GM18907 (cell line): ENCODE results near the gene SERPINA1.

Experiments used
- ATAC-seq: cut with Tn5 transposase; IDR thresholded peaks from one replicate; pipeline ENCODE4 v1.9.1; 2021; ENCODE audit warnings: mild to moderate bottlenecking, moderate library complexity; ENCODE audit not compliant: unreplicated experiment

The SERPINA1 gene

GRCh38 chr14:94384342-94384741, 4.1 kb downstream of the SERPINA1 start:
- no peak for ATAC-seq

GRCh38 chr14:94383777-94384176, 4.6 kb downstream of the SERPINA1 start:
- no peak for ATAC-seq

- no peak for ATAC-seq
Measured at GRCh38 chr14:94382716-94383596, 5.4 kb downstream of the SERPINA1 start.

- ATAC-seq: no peak
Measured at GRCh38 chr14:94382099-94382715, 6.2 kb downstream of the SERPINA1 start.

DNA sequence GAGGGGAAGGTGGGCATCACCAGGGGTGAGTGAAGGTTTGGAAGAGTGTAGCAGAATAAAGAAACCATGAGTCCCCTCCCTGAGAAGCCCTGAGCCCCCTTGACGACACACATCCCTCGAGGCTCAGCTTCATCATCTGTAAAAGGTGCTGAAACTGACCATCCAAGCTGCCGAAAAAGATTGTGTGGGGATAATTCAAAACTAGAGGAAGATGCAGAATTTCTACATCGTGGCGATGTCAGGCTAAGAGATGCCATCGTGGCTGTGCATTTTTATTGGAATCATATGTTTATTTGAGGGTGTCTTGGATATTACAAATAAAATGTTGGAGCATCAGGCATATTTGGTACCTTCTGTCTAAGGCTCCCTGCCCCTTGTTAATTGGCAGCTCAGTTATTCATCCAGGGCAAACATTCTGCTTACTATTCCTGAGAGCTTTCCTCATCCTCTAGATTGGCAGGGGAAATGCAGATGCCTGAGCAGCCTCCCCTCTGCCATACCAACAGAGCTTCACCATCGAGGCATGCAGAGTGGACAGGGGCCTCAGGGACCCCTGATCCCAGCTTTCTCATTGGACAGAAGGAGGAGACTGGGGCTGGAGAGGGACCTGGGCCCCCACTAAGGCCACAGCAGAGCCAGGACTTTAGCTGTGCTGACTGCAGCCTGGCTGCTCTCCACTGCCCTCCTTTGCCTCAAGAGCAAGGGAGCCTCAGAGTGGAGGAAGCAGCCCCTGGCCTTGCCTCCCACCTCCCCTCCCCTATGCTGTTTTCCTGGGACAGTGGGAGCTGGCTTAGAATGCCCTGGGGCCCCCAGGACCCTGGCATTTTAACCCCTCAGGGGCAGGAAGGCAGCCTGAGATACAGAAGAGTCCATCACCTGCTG, 7.0 kb downstream of the SERPINA1 start:
- no peak for ATAC-seq

DNA sequence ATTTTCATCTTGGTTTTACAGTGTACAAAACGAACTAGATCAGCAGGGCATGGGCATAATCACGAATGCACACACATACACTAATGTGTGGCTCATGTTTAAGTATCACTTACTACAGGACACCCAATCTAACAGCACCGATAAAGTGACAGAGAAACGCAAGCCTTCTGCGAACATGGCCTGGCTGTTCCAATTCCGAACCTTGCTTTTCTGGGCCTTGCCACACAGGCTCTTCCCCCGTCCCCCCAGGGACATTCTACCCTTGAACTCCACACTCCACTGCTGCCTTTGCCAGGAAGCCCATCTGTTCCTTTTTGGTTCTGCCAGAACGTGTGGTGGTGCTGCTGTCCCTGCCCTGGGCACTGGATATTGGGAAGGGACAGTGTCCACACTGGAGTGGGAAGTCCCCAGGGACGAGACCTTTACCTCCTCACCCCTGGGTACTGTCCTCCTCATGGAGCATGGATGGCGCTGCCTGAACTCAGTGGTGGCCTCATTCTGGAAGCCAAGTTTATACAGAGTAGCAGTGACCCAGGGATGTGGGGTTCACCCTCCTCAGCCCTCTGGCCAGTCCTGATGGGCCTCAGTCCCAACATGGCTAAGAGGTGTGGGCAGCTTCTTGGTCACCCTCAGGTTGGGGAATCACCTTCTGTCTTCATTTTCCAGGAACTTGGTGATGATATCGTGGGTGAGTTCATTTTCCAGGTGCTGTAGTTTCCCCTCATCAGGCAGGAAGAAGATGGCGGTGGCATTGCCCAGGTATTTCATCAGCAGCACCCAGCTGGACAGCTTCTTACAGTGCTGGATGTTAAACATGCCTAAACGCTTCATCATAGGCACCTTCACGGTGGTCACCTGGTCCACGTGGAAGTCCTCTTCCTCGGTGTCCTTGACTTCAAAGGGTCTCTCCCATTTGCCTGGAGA, 7.9 kb downstream of the SERPINA1 start:
- no peak for ATAC-seq

- no peak for ATAC-seq
Measured at GRCh38 chr14:94379291-94380224, 8.8 kb downstream of the SERPINA1 start.

- ATAC-seq: no peak
Measured at GRCh38 chr14:94378527-94379290, 9.7 kb downstream of the SERPINA1 start.

DNA sequence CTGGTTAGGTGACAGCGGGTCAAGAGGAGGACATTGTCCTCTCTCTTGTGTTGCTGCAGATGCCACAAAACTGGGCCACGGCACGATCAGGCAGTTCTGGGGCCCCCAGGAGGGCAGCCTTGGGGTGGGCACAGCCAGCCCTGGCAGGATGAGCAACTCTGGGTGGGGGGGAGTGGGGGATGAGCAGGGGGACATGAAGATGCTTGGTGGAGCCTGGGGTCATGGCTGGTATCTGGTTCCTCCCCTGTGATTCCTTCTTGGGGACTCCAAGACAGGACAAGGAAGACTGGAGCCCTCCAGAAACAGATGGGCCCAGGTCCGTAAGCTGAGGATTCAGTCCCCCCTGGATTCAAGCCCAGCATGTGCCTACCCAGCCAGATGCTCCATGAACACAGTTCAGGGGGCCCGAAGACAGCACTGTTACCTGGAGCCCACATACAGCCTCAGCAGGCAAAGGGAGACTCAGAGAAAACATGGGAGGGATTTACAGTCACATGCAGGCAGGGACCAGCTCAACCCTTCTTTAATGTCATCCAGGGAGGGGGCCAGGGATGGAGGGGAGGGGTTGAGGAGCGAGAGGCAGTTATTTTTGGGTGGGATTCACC, 10.4 kb downstream of the SERPINA1 start:
- ATAC-seq: no peak

DNA sequence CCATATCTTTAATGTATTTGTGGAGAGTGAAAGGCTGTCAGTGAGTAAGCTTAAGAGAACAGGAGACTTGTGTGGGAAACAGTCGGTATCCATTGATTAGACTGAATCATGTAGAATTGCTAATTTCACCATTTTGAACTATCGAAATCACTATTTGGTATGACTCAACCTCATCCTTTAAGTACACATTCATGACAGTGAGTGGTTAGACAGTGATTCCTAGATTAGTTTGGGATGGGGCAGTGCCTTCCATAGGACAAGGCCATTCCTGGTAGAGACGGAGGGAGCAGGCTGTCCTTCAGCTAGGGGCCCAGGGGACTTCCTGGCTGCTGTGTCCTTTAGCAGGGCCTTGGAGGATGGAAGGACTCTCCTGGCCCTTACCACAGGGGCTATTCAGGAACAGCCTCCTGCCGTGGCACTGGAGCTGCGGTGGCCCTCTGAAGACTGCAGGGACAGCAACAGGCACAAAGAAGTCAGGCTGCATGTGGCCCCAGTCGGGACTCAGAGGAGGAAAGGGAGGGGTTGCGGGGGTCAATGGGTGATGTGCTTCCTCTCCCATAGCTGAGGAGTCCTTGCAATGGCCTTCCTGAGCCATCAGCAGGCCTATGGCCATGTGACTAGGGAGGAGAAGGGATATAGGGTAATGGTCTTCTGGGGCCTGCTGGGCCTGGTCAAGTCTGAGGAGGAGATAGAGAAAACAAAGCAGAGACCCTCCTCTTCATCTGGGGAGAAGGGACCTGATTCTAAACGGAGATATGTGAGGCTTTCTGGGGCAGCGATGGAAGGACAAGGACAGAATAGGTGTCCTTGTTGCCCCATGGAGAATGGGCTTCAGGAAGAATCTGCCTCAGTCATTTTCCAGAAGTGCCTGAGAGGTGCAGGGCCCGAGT, 11.2 kb downstream of the SERPINA1 start:
- ATAC-seq: no peak

- no peak for ATAC-seq
Measured at GRCh38 chr14:94376108-94376975, 12.1 kb downstream of the SERPINA1 start.

DNA sequence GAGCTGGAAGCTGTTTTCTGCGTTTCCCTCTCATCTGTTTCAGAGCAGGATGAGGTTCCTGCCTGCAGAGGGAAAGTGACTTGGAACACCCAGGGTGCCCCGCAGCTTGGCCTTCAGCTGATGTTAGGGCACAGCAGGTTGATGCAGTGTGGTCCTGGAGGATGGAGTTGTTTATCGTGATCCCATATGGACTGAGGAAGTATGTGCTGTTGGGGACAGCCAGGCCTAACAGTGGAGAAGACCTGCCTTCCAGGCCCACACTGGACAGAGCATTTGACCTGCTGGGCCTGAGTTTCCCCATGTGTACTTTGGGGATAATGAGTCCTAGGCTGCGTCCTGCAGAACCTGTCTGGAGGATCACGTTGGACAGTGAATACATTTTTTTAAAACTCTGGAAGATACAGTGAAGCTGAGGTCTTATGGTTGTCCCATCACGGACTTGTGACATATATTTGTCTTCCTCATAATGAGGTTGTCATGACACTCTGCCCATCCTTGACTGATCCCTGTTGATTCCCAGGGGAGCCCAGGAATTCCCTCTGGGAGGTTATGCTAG, 12.8 kb downstream of the SERPINA1 start:
- no peak for ATAC-seq

DNA sequence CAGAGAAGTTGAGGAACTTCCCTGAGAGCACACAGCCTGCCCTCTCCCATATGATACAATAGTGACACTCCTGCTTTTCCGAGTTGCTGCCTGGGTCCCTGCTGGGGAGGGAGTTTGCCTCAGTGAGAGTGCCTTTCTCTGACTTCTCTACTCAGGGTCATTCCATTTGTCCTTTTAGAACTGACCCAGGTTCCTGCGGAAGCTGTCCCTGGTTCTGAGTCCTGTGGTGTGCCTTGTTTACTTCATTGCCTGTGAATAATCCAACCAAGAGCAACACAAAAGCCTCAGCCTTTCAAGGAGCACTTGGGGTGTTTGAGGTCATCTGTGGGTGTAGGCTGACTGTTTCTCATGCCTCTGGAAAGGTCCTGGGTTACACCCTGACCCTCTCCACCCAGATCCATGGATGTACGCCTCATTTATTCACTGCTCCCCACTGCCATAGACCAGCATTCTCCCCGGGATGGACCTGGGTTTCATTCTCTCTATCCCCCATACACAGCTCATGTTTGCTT, 13.6 kb downstream of the SERPINA1 start:
- ATAC-seq: no peak

DNA sequence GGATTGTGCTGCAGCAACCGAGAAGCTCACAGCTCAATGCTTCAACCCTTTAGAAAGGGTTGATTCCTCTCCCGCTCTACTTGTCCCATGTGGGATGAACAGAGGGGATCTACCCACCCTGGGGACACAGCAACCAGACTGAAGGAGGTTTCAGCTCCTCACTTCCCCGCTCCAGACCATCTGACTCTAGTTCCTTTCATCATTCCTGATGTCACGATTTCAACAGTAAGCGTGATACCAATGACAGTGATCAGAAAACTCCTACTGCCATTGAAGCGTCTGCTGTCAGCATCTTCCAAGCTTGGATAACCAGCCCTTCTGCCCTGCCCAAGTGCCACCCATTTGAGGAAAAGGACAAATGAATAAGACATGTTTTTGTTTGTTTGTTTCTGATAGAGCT, 14.3 kb downstream of the SERPINA1 start:
- no peak for ATAC-seq

DNA sequence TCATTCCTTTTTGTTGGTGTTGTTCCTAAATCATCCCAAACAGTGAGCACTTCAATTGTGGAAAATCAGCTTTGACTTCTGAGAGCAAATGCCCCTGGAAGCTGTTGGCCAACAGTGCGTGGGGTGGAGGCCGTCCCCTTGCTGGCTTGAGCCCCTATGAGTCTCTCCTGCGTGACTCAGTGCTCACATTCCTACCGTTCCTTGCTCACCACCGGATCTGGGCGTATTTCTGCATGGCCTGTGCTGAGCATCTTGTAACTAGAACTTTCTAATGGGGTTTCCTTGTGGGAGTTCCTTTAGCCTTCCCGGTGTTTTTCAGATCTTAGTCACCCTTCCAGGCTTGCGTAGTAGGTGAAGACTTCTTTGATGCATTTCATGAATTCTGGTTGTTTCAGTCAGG, 14.7 kb downstream of the SERPINA1 start:
- ATAC-seq: no peak
